DOHH2 (cell line): Measurements from ENCODE around the gene GYS2.

Source experiments
- H3F3A ChIP-seq: fragments of 200-600 bp; sonication (generic), shearing (Covaris generic); 2 replicates; pipeline ENCODE4 v1.6.0; 2016; ENCODE audit warnings: antibody characterized with exemption, mild to moderate bottlenecking; ENCODE audit not compliant: control insufficient read depth, insufficient read depth
- H3K27ac ChIP-seq: fragments of 200-600 bp; sonication (generic); 2 replicates; pipeline ENCODE4 v1.5.1; 2014; ENCODE audit warnings: low read depth, mild to moderate bottlenecking, low read length, moderate library complexity
- H3K27me3 ChIP-seq: fragments of 200-600 bp; sonication (generic); 2 replicates; pipeline ENCODE4 v1.6.1; 2014; ENCODE audit warnings: mild to moderate bottlenecking, low read length, mixed read lengths; ENCODE audit not compliant: control insufficient read depth
- H3K36me3 ChIP-seq: fragments of 200-600 bp; sonication (generic); 2 replicates; pipeline ENCODE4 v1.6.1; 2014; ENCODE audit warnings: mild to moderate bottlenecking, low read length, moderate library complexity, mixed read lengths; ENCODE audit not compliant: control insufficient read depth
- H3K4me1 ChIP-seq: fragments of 200-600 bp; sonication (generic); 2 replicates; pipeline ENCODE4 v1.6.1; 2014; ENCODE audit warnings: mild to moderate bottlenecking, low read length, mixed read lengths; ENCODE audit not compliant: control insufficient read depth
- H3K4me2 ChIP-seq: fragments of 200-600 bp; sonication (generic); 2 replicates; pipeline ENCODE4 v1.6.0; 2014; ENCODE audit warnings: mild to moderate bottlenecking, low read length, moderate library complexity
- H3K4me3 ChIP-seq: fragments of 200-600 bp; sonication (generic); 2 replicates; pipeline ENCODE4 v1.5.1; 2014; ENCODE audit warnings: mild to moderate bottlenecking, low read length, mixed read lengths
- H3K79me2 ChIP-seq: fragments of 200-600 bp; sonication (generic); 2 replicates; pipeline ENCODE4 v1.6.1; 2014; ENCODE audit warnings: mild to moderate bottlenecking, low read length, mixed read lengths; ENCODE audit not compliant: control insufficient read depth
- H3K9me2 ChIP-seq: fragments of 200-600 bp; sonication (generic); replicated peaks from 2 replicates; pipeline ENCODE4 v1.6.1; 2014; ENCODE audit warnings: mild to moderate bottlenecking, low read length, mixed read lengths; ENCODE audit not compliant: control insufficient read depth
- H3K9me3 ChIP-seq: fragments of 200-600 bp; sonication (generic); 2 replicates; pipeline ENCODE4 v1.6.1; 2014; ENCODE audit warnings: antibody characterized with exemption, low read length, mixed read lengths; ENCODE audit not compliant: control insufficient read depth, insufficient read depth
- H4K20me1 ChIP-seq: fragments of 200-600 bp; sonication (generic); 2 replicates; pipeline ENCODE4 v1.6.0; 2014; ENCODE audit warnings: low read depth, mild to moderate bottlenecking, antibody characterized with exemption, low read length, moderate library complexity; ENCODE audit not compliant: control insufficient read depth, insufficient read depth
- CTCF ChIP-seq: fragments of 200-600 bp; sonication (generic); IDR thresholded peaks from one replicate; pipeline ENCODE4 v1.5.1; 2014; ENCODE audit warnings: antibody characterized with exemption, mild to moderate bottlenecking, low read depth, low read length; ENCODE audit not compliant: poor library complexity, severe bottlenecking
- EZH2phosphoT487 ChIP-seq: fragments of 200-600 bp; sonication (generic); IDR thresholded peaks from 2 replicates; pipeline ENCODE4 v1.6.1; 2017; ENCODE audit warnings: borderline replicate concordance, mild to moderate bottlenecking, antibody characterized with exemption, low read length, moderate library complexity, mixed read lengths

GYS2 gene

GRCh38 chr12:21551841-21552465 lies 52.7 kb downstream of the GYS2 start:
- TF ChIP-seq EZH2phosphoT487, result no peak
- no peak for TF ChIP-seq CTCF
- Histone ChIP-seq H3K36me3 (no peaks in the 10 kb centered on the region), H3K4me2 (no peak overlapping the region), H4K20me1 (no peaks in the 10 kb centered on the region), H3K79me2 (no peaks in the 10 kb centered on the region), H3K9me2 (no peaks in the 10 kb centered on the region), H3K27me3 (peaks cover 2% of the 10 kb centered on the region; the same call in 1 of the 2 replicates), H3K4me3 (no peak overlapping the region), H3K27ac (no peak overlapping the region), H3F3A (no peaks in the 10 kb centered on the region), H3K4me1 (no peaks in the 10 kb centered on the region), H3K9me3 (no peaks in the 10 kb centered on the region)

- Histone ChIP-seq H3K79me2 (no peaks in the 10 kb centered on the region), H3K9me2 (no peaks in the 10 kb centered on the region), H3K27ac (no peak overlapping the region), H3K4me3 (no peak overlapping the region), H3F3A (no peaks in the 10 kb centered on the region), H4K20me1 (no peaks in the 10 kb centered on the region), H3K36me3 (no peaks in the 10 kb centered on the region), H3K9me3 (no peaks in the 10 kb centered on the region), H3K27me3 (peaks cover 13% of the 10 kb centered on the region; the same call in 1 of the 2 replicates), H3K4me2 (no peak overlapping the region), H3K4me1 (no peaks in the 10 kb centered on the region)
- TF ChIP-seq CTCF (no peak), EZH2phosphoT487 (no peak)
These were observed 57.2 kb downstream of the GYS2 start for GRCh38 chr12:21547437-21547836.

GRCh38 chr12:21546716-21547115 lies 57.9 kb downstream of the GYS2 start:
- Histone ChIP-seq H3K27me3 (peaks cover 13% of the 10 kb centered on the region; the same call in 1 of the 2 replicates), H3K79me2 (no peaks in the 10 kb centered on the region), H4K20me1 (no peaks in the 10 kb centered on the region)

More at GRCh38 chr12:21546716-21547115, 57.9 kb downstream of the GYS2 start:
- Histone ChIP-seq H3K4me2 (no peak overlapping the region), H3K27ac (no peak overlapping the region), H3K9me3 (no peaks in the 10 kb centered on the region), H3K4me3 (no peak overlapping the region), H3K9me2 (no peaks in the 10 kb centered on the region), H3F3A (no peaks in the 10 kb centered on the region), H3K36me3 (no peaks in the 10 kb centered on the region), H3K4me1 (no peaks in the 10 kb centered on the region)
- TF ChIP-seq EZH2phosphoT487 (no peak), CTCF (no peak)
